ENCODE data around the gene ZCCHC7.
A peak's percentile ranks its signal among the peaks of the same experiment; 100 is the strongest.
"Not testable (repeated sequence)": the region's sequence is repeated elsewhere in the genome, so short reads cannot be mapped to it uniquely, and the experiment has no call there.

The ZCCHC7 gene

DNA sequence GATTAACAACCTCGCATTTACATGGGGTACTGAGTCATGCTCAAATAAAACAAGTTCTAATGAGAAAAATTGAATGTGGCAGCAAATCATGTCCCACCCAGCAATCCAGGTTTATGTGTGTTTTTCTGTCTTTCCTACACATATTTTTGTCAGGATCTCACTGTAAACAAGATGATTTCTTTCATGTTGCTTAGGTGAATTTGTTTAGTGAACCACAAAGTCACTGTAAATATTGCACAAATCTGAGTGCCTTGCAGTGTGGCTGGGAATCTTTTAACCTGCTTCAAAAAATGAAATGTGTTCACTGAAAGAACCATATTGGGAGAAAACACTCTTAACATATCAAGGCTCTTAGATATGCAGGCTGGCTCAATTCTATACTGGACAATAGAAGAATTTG, 23.1 kb upstream of the ZCCHC7 start:
- H3K9ac ChIP-seq (ENCODE audit: low read length): no peak overlapping the region
- H3K4me3 ChIP-seq (ENCODE audit: low read length): no peak overlapping the region
- no peaks in the 10 kb centered on the region for H3K27me3 ChIP-seq (ENCODE audit: control insufficient read depth, insufficient read depth, low read length)
- no peaks in the 10 kb centered on the region for H3K9me3 ChIP-seq (ENCODE audit: control insufficient read depth, low read length)
- H3K36me3 ChIP-seq (ENCODE audit: control insufficient read depth, insufficient read depth, low read length): no peaks in the 10 kb centered on the region
- H3K4me1 ChIP-seq (ENCODE audit: control insufficient read depth, insufficient read depth, low read length): no peaks in the 10 kb centered on the region

- Histone ChIP-seq H3K4me1 (ENCODE audit: control insufficient read depth, insufficient read depth, low read length) (no peaks in the 10 kb centered on the region), H3K36me3 (ENCODE audit: control insufficient read depth, insufficient read depth, low read length) (no peaks in the 10 kb centered on the region), H3K9ac (ENCODE audit: low read length) (no peak overlapping the region), H3K9me3 (ENCODE audit: control insufficient read depth, low read length) (no peaks in the 10 kb centered on the region), H3K27me3 (ENCODE audit: control insufficient read depth, insufficient read depth, low read length) (no peaks in the 10 kb centered on the region), H3K4me3 (ENCODE audit: low read length) (no peak overlapping the region)
Measured at GRCh38 chr9:37100327-37100726, 20.0 kb upstream of the ZCCHC7 start.

DNA sequence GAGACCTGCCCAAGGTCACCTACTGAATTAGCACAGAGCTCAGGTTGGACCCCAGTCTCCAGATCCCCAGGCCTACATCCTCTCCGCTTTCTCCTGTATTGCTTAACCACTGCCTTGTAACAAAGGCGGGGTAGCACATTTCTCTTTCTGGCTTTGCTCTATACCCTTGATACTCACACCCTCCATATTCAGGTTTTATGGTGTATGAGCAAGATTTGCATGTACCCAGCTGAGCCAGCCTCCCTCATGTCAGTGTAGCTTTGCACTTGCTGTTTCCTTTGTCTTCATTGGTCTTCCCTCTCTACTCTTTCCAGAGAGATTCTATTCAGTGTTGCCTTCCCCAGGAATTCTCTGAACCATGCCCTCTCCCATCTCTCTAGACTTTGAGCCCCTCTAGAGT, 19.6 kb upstream of the ZCCHC7 start:
- H3K36me3 ChIP-seq (ENCODE audit: control insufficient read depth, insufficient read depth, low read length): no peaks in the 10 kb centered on the region
- H3K27me3 ChIP-seq (ENCODE audit: control insufficient read depth, insufficient read depth, low read length): no peaks in the 10 kb centered on the region
- H3K4me1 ChIP-seq (ENCODE audit: control insufficient read depth, insufficient read depth, low read length): no peaks in the 10 kb centered on the region
- H3K4me3 ChIP-seq (ENCODE audit: low read length): no peak overlapping the region
- no peak overlapping the region for H3K9ac ChIP-seq (ENCODE audit: low read length)
- H3K9me3 ChIP-seq (ENCODE audit: control insufficient read depth, low read length): no peaks in the 10 kb centered on the region

DNA sequence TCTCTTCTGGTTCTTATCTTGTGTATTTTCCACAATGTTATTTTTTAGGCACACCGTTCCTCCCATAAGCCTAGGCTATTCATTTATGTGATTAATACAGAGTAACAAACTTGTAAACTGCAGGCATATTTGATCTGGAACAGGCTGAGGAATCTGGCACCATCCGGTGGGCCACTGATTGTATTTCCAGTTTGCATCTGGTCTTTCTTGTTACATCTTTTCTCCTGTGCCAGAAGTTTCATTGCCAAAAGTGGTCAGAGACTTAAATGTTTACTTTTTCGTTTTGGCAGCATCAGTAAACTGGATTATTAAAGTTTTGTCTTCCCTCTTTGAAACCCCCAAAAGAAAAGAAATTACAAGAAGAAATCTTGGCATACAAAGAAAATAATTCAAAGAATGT, 17.9 kb upstream of the ZCCHC7 start:
- H3K4me3 ChIP-seq (ENCODE audit: low read length): no peak overlapping the region
- H3K36me3 ChIP-seq (ENCODE audit: control insufficient read depth, insufficient read depth, low read length): no peaks in the 10 kb centered on the region
- no peaks in the 10 kb centered on the region for H3K27me3 ChIP-seq (ENCODE audit: control insufficient read depth, insufficient read depth, low read length)
- H3K4me1 ChIP-seq (ENCODE audit: control insufficient read depth, insufficient read depth, low read length): no peaks in the 10 kb centered on the region
- H3K9ac ChIP-seq (ENCODE audit: low read length): no peak overlapping the region
- H3K9me3 ChIP-seq (ENCODE audit: control insufficient read depth, low read length): no peaks in the 10 kb centered on the region

- no peak overlapping the region for H3K9ac ChIP-seq (ENCODE audit: low read length)
- no peaks in the 10 kb centered on the region for H3K9me3 ChIP-seq (ENCODE audit: control insufficient read depth, low read length)
- H3K27me3 ChIP-seq (ENCODE audit: control insufficient read depth, insufficient read depth, low read length): no peaks in the 10 kb centered on the region
- no peaks in the 10 kb centered on the region for H3K36me3 ChIP-seq (ENCODE audit: control insufficient read depth, insufficient read depth, low read length)
- H3K4me1 ChIP-seq (ENCODE audit: control insufficient read depth, insufficient read depth, low read length): no peaks in the 10 kb centered on the region
- H3K4me3 ChIP-seq (ENCODE audit: low read length): no peak overlapping the region
Measured at GRCh38 chr9:37104183-37104889, 16.0 kb upstream of the ZCCHC7 start.

DNA sequence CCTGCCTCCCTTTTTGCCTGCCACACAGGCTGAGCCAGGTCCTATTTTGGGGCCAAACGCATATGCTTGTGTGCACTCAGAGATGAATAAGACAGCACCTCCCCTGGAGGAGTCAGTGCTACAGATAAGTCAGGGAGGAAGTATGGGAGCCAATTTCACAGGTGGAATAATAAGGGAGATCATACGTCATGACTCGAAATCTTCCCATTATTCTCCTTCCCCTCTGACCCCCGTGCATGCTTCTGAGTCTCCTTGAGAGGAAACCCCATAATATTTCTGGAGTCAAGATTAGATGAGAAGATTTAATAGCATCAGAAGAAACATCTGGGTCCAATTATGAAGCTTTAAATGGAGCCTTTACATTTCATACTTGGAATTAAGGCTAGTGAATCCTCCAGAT, 15.1 kb upstream of the ZCCHC7 start:
- Histone ChIP-seq H3K4me3 (ENCODE audit: low read length) (no peak overlapping the region), H3K36me3 (ENCODE audit: control insufficient read depth, insufficient read depth, low read length) (no peaks in the 10 kb centered on the region)

GRCh38 chr9:37107701-37108100, 12.7 kb upstream of the ZCCHC7 start:
- Histone ChIP-seq H3K9ac (ENCODE audit: low read length) (no peak overlapping the region), H3K4me3 (ENCODE audit: low read length) (no peak overlapping the region), H3K4me1 (ENCODE audit: control insufficient read depth, insufficient read depth, low read length) (no peaks in the 10 kb centered on the region), H3K9me3 (ENCODE audit: control insufficient read depth, low read length) (no peaks in the 10 kb centered on the region), H3K27me3 (ENCODE audit: control insufficient read depth, insufficient read depth, low read length) (no peaks in the 10 kb centered on the region), H3K36me3 (ENCODE audit: control insufficient read depth, insufficient read depth, low read length) (no peaks in the 10 kb centered on the region)

More for the DNA sequence above, 15.1 kb upstream of the ZCCHC7 start:
- Histone ChIP-seq H3K4me1 (ENCODE audit: control insufficient read depth, insufficient read depth, low read length) (no peaks in the 10 kb centered on the region), H3K9ac (ENCODE audit: low read length) (no peak overlapping the region), H3K9me3 (ENCODE audit: control insufficient read depth, low read length) (no peaks in the 10 kb centered on the region), H3K27me3 (ENCODE audit: control insufficient read depth, insufficient read depth, low read length) (no peaks in the 10 kb centered on the region)

- not testable (repeated sequence) for H3K9ac ChIP-seq (ENCODE audit: low read length); H3K4me1 ChIP-seq (ENCODE audit: control insufficient read depth, insufficient read depth, low read length); H3K27me3 ChIP-seq (ENCODE audit: control insufficient read depth, insufficient read depth, low read length); H3K9me3 ChIP-seq (ENCODE audit: control insufficient read depth, low read length); H3K36me3 ChIP-seq (ENCODE audit: control insufficient read depth, insufficient read depth, low read length); H3K4me3 ChIP-seq (ENCODE audit: low read length)
Measured at GRCh38 chr9:37114442-37114841, 5.9 kb upstream of the ZCCHC7 start.

DNA sequence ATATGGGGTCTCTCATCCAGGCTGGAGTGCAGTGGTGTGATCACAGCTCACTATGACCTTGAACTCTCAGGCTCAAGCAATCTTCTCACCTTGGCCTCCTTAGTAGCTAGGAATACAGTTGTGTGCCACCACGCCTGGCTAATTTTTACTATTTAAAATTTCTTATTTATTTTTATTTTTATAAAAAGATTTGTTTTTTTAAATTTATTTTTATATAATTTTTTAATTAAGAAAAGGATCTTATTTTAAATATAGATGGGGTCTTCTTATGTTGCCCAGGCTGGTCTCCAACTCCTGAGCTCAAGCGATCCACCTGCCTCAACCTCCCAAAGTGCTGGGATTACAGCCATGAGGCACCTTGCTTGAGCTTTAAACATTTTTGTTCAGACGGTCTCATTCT, 2.4 kb upstream of the ZCCHC7 start:
- no peak overlapping the region for H3K4me3 ChIP-seq (ENCODE audit: low read length)
- no peaks in the 10 kb centered on the region for H3K36me3 ChIP-seq (ENCODE audit: control insufficient read depth, insufficient read depth, low read length)
- peaks cover 6% of the 10 kb centered on the region for H3K4me1 ChIP-seq (ENCODE audit: control insufficient read depth, insufficient read depth, low read length)
- H3K9me3 ChIP-seq (ENCODE audit: control insufficient read depth, low read length): no peaks in the 10 kb centered on the region
- no peaks in the 10 kb centered on the region for H3K27me3 ChIP-seq (ENCODE audit: control insufficient read depth, insufficient read depth, low read length)
- H3K9ac ChIP-seq (ENCODE audit: low read length): no peak overlapping the region

- Histone ChIP-seq H3K9me3 (ENCODE audit: control insufficient read depth, low read length) (no peaks in the 10 kb centered on the region), H3K27me3 (ENCODE audit: control insufficient read depth, insufficient read depth, low read length) (no peaks in the 10 kb centered on the region), H3K4me1 (ENCODE audit: control insufficient read depth, insufficient read depth, low read length) (peaks cover 6% of the 10 kb centered on the region), H3K9ac (ENCODE audit: low read length) (no peak overlapping the region), H3K36me3 (ENCODE audit: control insufficient read depth, insufficient read depth, low read length) (no peaks in the 10 kb centered on the region), H3K4me3 (ENCODE audit: low read length) (no peak overlapping the region)
Measured at GRCh38 chr9:37119360-37119759, 1.0 kb upstream of the ZCCHC7 start.

DNA sequence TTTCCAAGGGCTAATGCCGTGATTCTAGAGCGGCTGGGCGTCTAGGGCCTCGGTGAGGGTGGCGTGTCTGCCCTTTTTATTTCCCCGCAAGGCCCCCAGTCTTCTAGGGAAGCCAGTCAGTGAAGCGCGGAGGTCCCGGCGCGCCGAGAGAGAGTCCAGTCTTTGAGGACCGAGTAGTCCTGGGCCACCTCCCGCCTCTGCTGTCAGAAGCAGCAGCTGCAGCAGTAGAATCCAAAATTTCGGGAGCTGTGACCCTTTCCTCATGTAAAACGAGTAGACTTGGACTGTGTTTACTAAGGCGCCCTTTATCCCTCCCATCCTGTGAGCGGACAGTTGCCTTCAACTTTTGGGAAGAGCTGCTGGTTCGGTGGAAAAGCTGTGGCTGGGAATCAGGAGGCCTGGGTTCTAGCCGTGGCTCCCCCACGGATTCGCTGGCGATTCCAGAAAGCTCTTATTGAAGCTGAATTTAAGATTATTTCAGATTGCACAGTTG, 515 bp downstream of the ZCCHC7 start:
- H3K9ac ChIP-seq (ENCODE audit: low read length): peak overlapping the region; percentile 95
- not testable (repeated sequence) for H3K9me3 ChIP-seq (ENCODE audit: control insufficient read depth, low read length); H3K4me1 ChIP-seq (ENCODE audit: control insufficient read depth, insufficient read depth, low read length); H3K27me3 ChIP-seq (ENCODE audit: control insufficient read depth, insufficient read depth, low read length); H3K36me3 ChIP-seq (ENCODE audit: control insufficient read depth, insufficient read depth, low read length)
- peak overlapping the region; percentile 56 for H3K4me3 ChIP-seq (ENCODE audit: low read length)

- Histone ChIP-seq H3K27me3 (ENCODE audit: control insufficient read depth, insufficient read depth, low read length) (no peaks in the 10 kb centered on the region), H3K9me3 (ENCODE audit: control insufficient read depth, low read length) (no peaks in the 10 kb centered on the region), H3K4me3 (ENCODE audit: low read length) (no peak overlapping the region), H3K36me3 (ENCODE audit: control insufficient read depth, insufficient read depth, low read length) (no peaks in the 10 kb centered on the region), H3K4me1 (ENCODE audit: control insufficient read depth, insufficient read depth, low read length) (peaks cover 6% of the 10 kb centered on the region), H3K9ac (ENCODE audit: low read length) (no peak overlapping the region)
Measured at GRCh38 chr9:37121881-37122280, 1.5 kb downstream of the ZCCHC7 start.
